NB4 (cell line): Measurements from ENCODE around the gene VIPR2.

ENCODE experiments used
- DNase-seq: peaks from one replicate; pipeline ENCODE4 v3.0.0; 2010; ENCODE audit warnings: low read depth
- H3K4me3 ChIP-seq: one replicate; pipeline ENCODE4 v1.5.1; 2011; ENCODE audit warnings: mild to moderate bottlenecking, low read depth, low read length, moderate library complexity
- MYC ChIP-seq: IDR thresholded peaks from 2 replicates; pipeline ENCODE4 v1.6.1; 2011; ENCODE audit warnings: low read depth, low read length
- POLR2A ChIP-seq: IDR thresholded peaks from 2 replicates; pipeline ENCODE4 v1.6.1; 2011; ENCODE audit warnings: mild to moderate bottlenecking; ENCODE audit not compliant: insufficient read length; ENCODE audit errors: extremely low read depth
- TF ChIP-seq, protein P1 (sequence below): IDR thresholded peaks from 2 replicates; pipeline ENCODE4 v1.6.1; 2011; ENCODE audit warnings: low read depth, low read length
- TF ChIP-seq, protein P2 (sequence below): IDR thresholded peaks from one replicate; pipeline ENCODE4 v1.5.1; 2012; ENCODE audit warnings: low read depth, low read length

VIPR2 gene

DNA sequence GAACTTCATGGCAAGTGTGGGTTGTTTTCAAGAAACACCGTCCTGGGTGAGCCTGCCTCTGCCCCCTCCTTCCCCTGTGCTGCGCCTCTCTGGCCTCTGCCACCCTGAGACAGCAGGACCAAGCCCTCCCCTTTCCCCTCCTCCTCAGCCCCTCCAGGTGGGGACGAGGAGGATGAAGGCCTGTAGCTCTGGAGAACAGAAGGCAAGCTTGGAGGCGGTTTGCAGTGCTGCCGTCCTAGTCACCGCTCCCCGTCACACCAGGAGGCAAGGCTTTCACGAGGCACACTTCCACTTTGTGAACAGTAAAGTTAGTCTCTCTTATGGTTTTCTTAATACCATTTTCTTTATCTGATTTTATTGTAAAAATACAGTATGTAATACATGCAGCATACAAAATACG is 8.8 kb upstream of the VIPR2 start:
- no peak overlapping the region for H3K4me3 ChIP-seq
- TF ChIP-seq MYC (no peak), POLR2A (no peak)
- TF ChIP-seq, protein P1, sequence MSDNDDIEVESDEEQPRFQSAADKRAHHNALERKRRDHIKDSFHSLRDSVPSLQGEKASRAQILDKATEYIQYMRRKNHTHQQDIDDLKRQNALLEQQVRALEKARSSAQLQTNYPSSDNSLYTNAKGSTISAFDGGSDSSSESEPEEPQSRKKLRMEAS = no peak
- TF ChIP-seq, protein P2, sequence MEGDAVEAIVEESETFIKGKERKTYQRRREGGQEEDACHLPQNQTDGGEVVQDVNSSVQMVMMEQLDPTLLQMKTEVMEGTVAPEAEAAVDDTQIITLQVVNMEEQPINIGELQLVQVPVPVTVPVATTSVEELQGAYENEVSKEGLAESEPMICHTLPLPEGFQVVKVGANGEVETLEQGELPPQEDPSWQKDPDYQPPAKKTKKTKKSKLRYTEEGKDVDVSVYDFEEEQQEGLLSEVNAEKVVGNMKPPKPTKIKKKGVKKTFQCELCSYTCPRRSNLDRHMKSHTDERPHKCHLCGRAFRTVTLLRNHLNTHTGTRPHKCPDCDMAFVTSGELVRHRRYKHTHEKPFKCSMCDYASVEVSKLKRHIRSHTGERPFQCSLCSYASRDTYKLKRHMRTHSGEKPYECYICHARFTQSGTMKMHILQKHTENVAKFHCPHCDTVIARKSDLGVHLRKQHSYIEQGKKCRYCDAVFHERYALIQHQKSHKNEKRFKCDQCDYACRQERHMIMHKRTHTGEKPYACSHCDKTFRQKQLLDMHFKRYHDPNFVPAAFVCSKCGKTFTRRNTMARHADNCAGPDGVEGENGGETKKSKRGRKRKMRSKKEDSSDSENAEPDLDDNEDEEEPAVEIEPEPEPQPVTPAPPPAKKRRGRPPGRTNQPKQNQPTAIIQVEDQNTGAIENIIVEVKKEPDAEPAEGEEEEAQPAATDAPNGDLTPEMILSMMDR = no peak
- no peak for DNase-seq

DNA sequence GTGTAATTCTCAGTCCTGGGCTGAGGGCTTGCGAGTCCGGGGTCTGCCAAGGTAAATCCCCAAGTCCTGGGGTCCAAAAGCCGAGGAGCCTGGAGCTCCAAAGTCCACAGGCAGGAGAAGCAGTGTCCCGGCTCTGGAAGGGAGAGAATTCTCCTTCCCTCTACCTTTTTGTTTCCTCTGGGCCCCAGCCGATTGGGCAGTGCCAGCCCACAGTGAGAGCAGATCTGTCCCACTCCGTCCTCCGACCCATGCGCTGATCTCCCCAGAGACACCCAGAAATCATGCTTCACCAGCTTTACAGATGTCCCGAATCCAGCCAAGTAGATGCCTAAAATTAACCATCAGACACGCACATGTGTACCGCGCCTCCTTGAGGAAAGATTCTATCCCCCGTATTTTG is 8.1 kb upstream of the VIPR2 start:
- H3K4me3 ChIP-seq = no peak overlapping the region
- DNase-seq = no peak
- TF ChIP-seq, protein P2 = no peak
- TF ChIP-seq, protein P1 = no peak
- no peak for TF ChIP-seq MYC
- TF ChIP-seq POLR2A = no peak

DNA sequence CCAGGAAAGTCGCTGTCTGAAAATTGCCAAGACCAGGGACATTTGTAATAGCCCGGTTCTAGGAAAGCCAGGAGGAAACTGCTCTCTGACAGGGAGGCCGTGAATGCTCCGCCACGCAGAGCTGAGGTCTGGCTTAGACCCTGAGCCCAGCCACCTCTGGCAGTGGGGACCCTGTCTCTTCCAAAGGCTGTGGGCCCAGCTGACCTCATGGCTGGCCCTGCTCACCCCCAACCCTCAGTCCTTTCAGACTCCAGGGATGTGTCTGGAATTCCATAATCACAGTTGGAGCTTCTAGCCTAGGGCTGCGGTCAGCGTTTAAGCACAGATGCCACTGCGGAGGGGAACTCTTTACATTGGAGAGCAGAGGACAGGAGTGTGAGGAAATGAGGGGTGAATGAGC is 6.6 kb upstream of the VIPR2 start:
- TF ChIP-seq POLR2A = no peak
- TF ChIP-seq, protein P2 = no peak
- TF ChIP-seq, protein P1 = no peak
- TF ChIP-seq MYC = no peak
- H3K4me3 ChIP-seq = no peak overlapping the region
- DNase-seq = no peak

DNA sequence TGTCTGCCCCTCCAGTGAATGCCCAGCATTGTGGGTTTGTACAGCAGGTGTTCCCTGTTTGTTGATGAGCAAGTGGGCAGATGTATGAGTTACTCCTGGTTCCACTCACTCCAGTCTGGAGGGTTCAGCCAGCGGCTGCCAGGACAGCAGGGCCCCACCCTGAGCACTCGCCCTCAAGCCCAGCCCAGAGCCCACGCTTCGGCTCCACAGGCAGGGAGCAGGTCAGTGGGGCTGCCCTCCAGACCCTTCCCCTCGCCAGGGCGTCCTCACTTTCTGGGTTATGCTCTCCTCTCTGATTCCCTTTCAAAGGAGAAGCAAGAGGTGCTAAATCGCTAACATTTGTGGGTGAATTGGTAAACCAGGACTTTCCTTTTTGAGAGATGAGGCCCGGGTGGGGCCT is 4.8 kb upstream of the VIPR2 start:
- TF ChIP-seq POLR2A (no peak), MYC (no peak)
- TF ChIP-seq, protein P1 = no peak
- TF ChIP-seq, protein P2 = no peak
- H3K4me3 ChIP-seq = no peak overlapping the region
- no peak for DNase-seq

DNA sequence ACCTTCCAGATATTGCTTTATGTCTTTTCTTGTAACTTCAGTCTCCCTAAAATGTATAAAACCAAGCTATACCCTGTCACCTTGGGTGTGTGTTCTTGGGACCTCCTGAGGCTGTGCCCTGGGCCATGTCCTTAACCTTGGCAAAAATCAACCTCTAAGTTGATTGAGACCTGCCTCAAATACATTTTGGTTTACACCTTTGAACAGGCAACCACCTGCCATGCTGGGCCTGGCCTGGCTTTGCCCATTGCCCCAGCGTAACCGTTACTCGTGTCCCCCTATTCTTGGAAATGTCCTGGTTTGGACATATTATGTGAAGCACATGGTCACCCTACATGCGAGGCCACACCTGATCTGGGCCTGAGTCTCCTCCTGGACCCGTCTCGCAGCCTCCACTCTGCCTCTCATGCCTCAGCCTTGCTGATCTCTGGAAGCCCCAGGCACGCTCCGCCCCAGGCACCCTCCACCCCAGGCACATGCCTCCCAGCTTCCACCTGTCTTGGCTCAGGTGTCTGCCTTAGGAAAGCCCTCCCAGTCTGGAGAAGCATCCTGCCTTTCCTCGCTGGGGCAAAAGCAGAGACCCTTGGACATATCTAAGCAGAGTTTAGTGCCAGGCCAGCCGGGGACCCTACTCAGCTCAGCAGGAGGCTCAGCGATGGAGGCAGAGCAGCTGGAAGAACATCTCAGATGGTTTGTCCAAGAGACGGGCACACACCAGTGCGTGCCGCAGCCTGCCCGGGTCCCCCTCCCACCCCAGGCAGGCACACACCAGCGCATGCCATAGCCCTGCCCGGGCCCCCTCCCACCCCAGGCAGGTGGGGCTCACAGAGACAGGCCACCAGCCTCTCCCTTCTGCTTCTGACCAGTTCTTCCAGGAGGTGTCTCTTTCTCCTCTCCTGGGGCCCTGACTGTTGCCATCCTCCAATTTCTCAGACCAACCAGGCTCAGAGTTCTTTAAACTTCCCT is 4.0 kb upstream of the VIPR2 start:
- TF ChIP-seq, protein P1 = no peak
- TF ChIP-seq POLR2A (no peak), MYC (no peak)
- TF ChIP-seq, protein P2 = no peak
- no peak for DNase-seq
- H3K4me3 ChIP-seq = no peak overlapping the region
